ENCODE results near the gene PRKAG2.
"Not testable (repeated sequence)": the region's sequence is repeated elsewhere in the genome, so short reads cannot be mapped to it uniquely, and the experiment has no call there.

Gene PRKAG2

GRCh38 chr7:151882734-151883133 lies 5.8 kb upstream of the PRKAG2 start:
- Mint-ChIP-seq H3K27ac (no peak overlapping the region), H3K36me3 (ENCODE audit: low read depth) (no peaks in the 10 kb centered on the region), H3K9me3 (no peaks in the 10 kb centered on the region), H3K27me3 (peaks cover 17% of the 10 kb centered on the region), H3K4me3 (no peak overlapping the region), H3K4me1 (peaks cover 12% of the 10 kb centered on the region)
- ATAC-seq (no peak), DNase-seq (no peak)

GRCh38 chr7:151880688-151881087 lies 3.8 kb upstream of the PRKAG2 start:
- ATAC-seq = no peak
- Mint-ChIP-seq H3K9me3 (no peaks in the 10 kb centered on the region), H3K27me3 (peaks cover 5% of the 10 kb centered on the region)

GRCh38 chr7:151877911-151878835 lies 1.3 kb upstream of the PRKAG2 start:
- ATAC-seq (no peak), DNase-seq (no peak)
- Mint-ChIP-seq H3K9me3 (no peaks in the 10 kb centered on the region), H3K27me3 (no peaks in the 10 kb centered on the region), H3K4me3 (peak overlapping the region; percentile 45), H3K27ac (no peak overlapping the region), H3K4me1 (peaks cover 26% of the 10 kb centered on the region), H3K36me3 (ENCODE audit: low read depth) (no peaks in the 10 kb centered on the region)

More at GRCh38 chr7:151880688-151881087, 3.8 kb upstream of the PRKAG2 start:
- H3K4me3 Mint-ChIP-seq = no peak overlapping the region
- peaks cover 14% of the 10 kb centered on the region for H3K4me1 Mint-ChIP-seq
- H3K36me3 Mint-ChIP-seq (ENCODE audit: low read depth) = no peaks in the 10 kb centered on the region
- DNase-seq = no peak
- H3K27ac Mint-ChIP-seq = no peak overlapping the region

- H3K27ac Mint-ChIP-seq = peak overlapping the region; percentile 77
- H3K9me3 Mint-ChIP-seq = no peaks in the 10 kb centered on the region
- DNase-seq (peak; percentile 71), ATAC-seq (peak; percentile 50)
- H3K4me1 Mint-ChIP-seq = peaks cover 28% of the 10 kb centered on the region
- H3K4me3 Mint-ChIP-seq = peak overlapping the region; percentile 89
- no peaks in the 10 kb centered on the region for H3K36me3 Mint-ChIP-seq (ENCODE audit: low read depth)
- H3K27me3 Mint-ChIP-seq = no peaks in the 10 kb centered on the region
Measured at GRCh38 chr7:151875942-151876898, 695 bp downstream of the PRKAG2 start.

GRCh38 chr7:151874479-151874878 lies 2.4 kb downstream of the PRKAG2 start:
- not testable (repeated sequence) for ATAC-seq; DNase-seq; H3K9me3 Mint-ChIP-seq; H3K36me3 Mint-ChIP-seq (ENCODE audit: low read depth); H3K27ac Mint-ChIP-seq; H3K27me3 Mint-ChIP-seq
- H3K4me3 Mint-ChIP-seq = peak overlapping the region; percentile 89
- H3K4me1 Mint-ChIP-seq = peaks cover 19% of the 10 kb centered on the region

- H3K9me3 Mint-ChIP-seq = no peaks in the 10 kb centered on the region
- H3K36me3 Mint-ChIP-seq (ENCODE audit: low read depth) = no peaks in the 10 kb centered on the region
- peaks cover 19% of the 10 kb centered on the region for H3K4me1 Mint-ChIP-seq
Measured at GRCh38 chr7:151873402-151873965, 3.4 kb downstream of the PRKAG2 start.

GRCh38 chr7:151872531-151873401 lies 4.1 kb downstream of the PRKAG2 start:
- Mint-ChIP-seq H3K9me3 (no peaks in the 10 kb centered on the region), H3K36me3 (ENCODE audit: low read depth) (no peaks in the 10 kb centered on the region), H3K27me3 (no peaks in the 10 kb centered on the region), H3K4me1 (peaks cover 20% of the 10 kb centered on the region), H3K27ac (no peak overlapping the region), H3K4me3 (no peak overlapping the region)
- ATAC-seq (no peak), DNase-seq (no peak)

More at GRCh38 chr7:151873402-151873965, 3.4 kb downstream of the PRKAG2 start:
- no peak for DNase-seq
- ATAC-seq = no peak
- H3K27ac Mint-ChIP-seq = no peak overlapping the region
- no peak overlapping the region for H3K4me3 Mint-ChIP-seq
- H3K27me3 Mint-ChIP-seq = no peaks in the 10 kb centered on the region

- Mint-ChIP-seq H3K9me3 (no peaks in the 10 kb centered on the region), H3K36me3 (ENCODE audit: low read depth) (no peaks in the 10 kb centered on the region), H3K4me1 (peaks cover 19% of the 10 kb centered on the region), H3K4me3 (no peak overlapping the region), H3K27me3 (no peaks in the 10 kb centered on the region), H3K27ac (no peak overlapping the region)
- ATAC-seq (no peak), DNase-seq (no peak)
Measured at GRCh38 chr7:151871904-151872303, 5.0 kb downstream of the PRKAG2 start.

- DNase-seq = no peak
- H3K27me3 Mint-ChIP-seq = no peaks in the 10 kb centered on the region
Measured at GRCh38 chr7:151871189-151871735, 5.7 kb downstream of the PRKAG2 start.

GRCh38 chr7:151869968-151870918 lies 6.7 kb downstream of the PRKAG2 start:
- ATAC-seq (no peak), DNase-seq (no peak)
- H3K36me3 Mint-ChIP-seq (ENCODE audit: low read depth) = no peaks in the 10 kb centered on the region
- no peaks in the 10 kb centered on the region for H3K27me3 Mint-ChIP-seq
- H3K9me3 Mint-ChIP-seq = no peaks in the 10 kb centered on the region
- peaks cover 17% of the 10 kb centered on the region for H3K4me1 Mint-ChIP-seq
- H3K27ac Mint-ChIP-seq = no peak overlapping the region
- no peak overlapping the region for H3K4me3 Mint-ChIP-seq

More at GRCh38 chr7:151871189-151871735, 5.7 kb downstream of the PRKAG2 start:
- H3K9me3 Mint-ChIP-seq = no peaks in the 10 kb centered on the region
- H3K4me3 Mint-ChIP-seq = no peak overlapping the region
- H3K4me1 Mint-ChIP-seq = peaks cover 17% of the 10 kb centered on the region
- H3K27ac Mint-ChIP-seq = no peak overlapping the region
- ATAC-seq = no peak
- no peaks in the 10 kb centered on the region for H3K36me3 Mint-ChIP-seq (ENCODE audit: low read depth)

- H3K4me1 Mint-ChIP-seq = peaks cover 13% of the 10 kb centered on the region
- H3K36me3 Mint-ChIP-seq (ENCODE audit: low read depth) = no peaks in the 10 kb centered on the region
- no peaks in the 10 kb centered on the region for H3K9me3 Mint-ChIP-seq
- no peak overlapping the region for H3K27ac Mint-ChIP-seq
- H3K27me3 Mint-ChIP-seq = no peaks in the 10 kb centered on the region
- ATAC-seq = no peak
- H3K4me3 Mint-ChIP-seq = no peak overlapping the region
- no peak for DNase-seq
Measured at GRCh38 chr7:151869455-151869854, 7.5 kb downstream of the PRKAG2 start.

GRCh38 chr7:151869109-151869428 lies 7.8 kb downstream of the PRKAG2 start:
- no peaks in the 10 kb centered on the region for H3K36me3 Mint-ChIP-seq (ENCODE audit: low read depth)
- H3K27ac Mint-ChIP-seq = no peak overlapping the region
- DNase-seq (no peak), ATAC-seq (no peak)
- H3K9me3 Mint-ChIP-seq = no peaks in the 10 kb centered on the region
- H3K4me3 Mint-ChIP-seq = no peak overlapping the region
- peaks cover 14% of the 10 kb centered on the region for H3K4me1 Mint-ChIP-seq
- H3K27me3 Mint-ChIP-seq = no peaks in the 10 kb centered on the region
